ENCODE data around the gene ANK3.

The ANK3 gene

GRCh38 chr10:60419249-60419648 is 29.6 kb upstream of the ANK3 start:
- no peaks in the 10 kb centered on the region for H3K9me2 ChIP-seq (replicated peaks; ENCODE audit: insufficient read depth, low read length)
- no peaks in the 10 kb centered on the region for H3K79me2 ChIP-seq (ENCODE audit: low read length)
- DNase-seq = no peak
- no peak overlapping the region for H3K4me3 ChIP-seq (ENCODE audit: low read length)
- no peaks in the 10 kb centered on the region for H3K9me3 ChIP-seq (replicated peaks; ENCODE audit: insufficient read depth, low read length)
- no peaks in the 10 kb centered on the region for H3K27me3 ChIP-seq (replicated peaks; ENCODE audit: insufficient read depth, low read length)
- no peaks in the 10 kb centered on the region for H3K36me3 ChIP-seq (replicated peaks; ENCODE audit: insufficient read depth, low read length)
- no peak overlapping the region for H3K9ac ChIP-seq (ENCODE audit: low read length)
- no peaks in the 10 kb centered on the region for H4K20me1 ChIP-seq (ENCODE audit: insufficient read depth, low read length)
- no peak overlapping the region for H3K4me2 ChIP-seq (ENCODE audit: low read depth, low read length)
- H2AFZ ChIP-seq (ENCODE audit: low read length) = no peak overlapping the region
- H3K4me1 ChIP-seq (ENCODE audit: low read length) = no peaks in the 10 kb centered on the region
- H3F3A ChIP-seq (ENCODE audit: insufficient read depth, low read length) = no peaks in the 10 kb centered on the region
- TF ChIP-seq EZH2phosphoT487 (IDR thresholded peaks at IDR 0.05; ENCODE audit: low read length) = no peak
- no peak for TF ChIP-seq EZH2 (optimal IDR thresholded peaks at IDR 0.05; ENCODE audit: low read depth, low read length)
- TF ChIP-seq CTCF (IDR thresholded peaks at IDR 0.05; ENCODE audit: low read length) = no peak
- no peak overlapping the region for H3K27ac ChIP-seq (ENCODE audit: low read length)

DNA sequence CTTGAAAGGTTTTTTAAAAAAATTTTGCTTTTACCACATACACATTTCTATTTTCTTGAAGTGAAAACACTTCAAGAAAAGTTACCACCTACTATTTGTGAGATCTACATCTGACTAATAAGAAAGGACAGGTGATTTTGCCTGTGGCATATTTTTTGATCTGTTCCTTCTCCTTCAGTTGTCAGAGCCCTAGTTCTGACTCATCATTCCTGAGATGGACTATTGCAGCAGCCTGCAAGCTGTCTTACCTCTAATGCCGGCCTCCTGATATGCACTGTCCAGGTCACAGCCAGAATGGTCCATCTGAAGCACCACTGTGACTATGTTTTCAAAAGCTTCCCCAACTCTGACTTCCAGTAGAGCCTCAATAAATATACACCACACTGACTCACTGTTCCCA is 28.2 kb upstream of the ANK3 start:
- no peaks in the 10 kb centered on the region for H3K4me1 ChIP-seq (ENCODE audit: low read length)

DNA sequence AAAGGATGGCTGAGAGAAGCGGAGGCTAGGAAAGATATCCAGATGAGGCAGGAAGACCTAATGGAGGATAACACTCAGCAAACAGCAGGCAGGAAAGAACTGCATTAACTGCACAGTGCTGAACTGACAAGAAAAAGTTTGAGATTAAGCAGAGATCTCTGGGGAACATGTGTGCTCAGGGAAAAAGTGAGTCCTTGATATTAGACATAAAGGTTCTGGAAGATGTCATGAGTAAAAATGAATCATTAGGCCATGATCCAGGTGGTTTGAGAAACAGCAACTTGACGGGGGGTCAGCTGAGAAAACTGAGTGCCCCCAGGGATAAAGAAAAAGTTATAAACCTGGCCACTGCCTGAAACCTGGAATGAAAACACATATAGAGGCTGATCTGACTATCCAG is 27.3 kb upstream of the ANK3 start:
- no peaks in the 10 kb centered on the region for H3K36me3 ChIP-seq (replicated peaks; ENCODE audit: insufficient read depth, low read length)
- no peaks in the 10 kb centered on the region for H3K9me2 ChIP-seq (replicated peaks; ENCODE audit: insufficient read depth, low read length)
- TF ChIP-seq CTCF (IDR thresholded peaks at IDR 0.05; ENCODE audit: low read length) (no peak), EZH2phosphoT487 (IDR thresholded peaks at IDR 0.05; ENCODE audit: low read length) (no peak), EZH2 (optimal IDR thresholded peaks at IDR 0.05; ENCODE audit: low read depth, low read length) (no peak)
- H3F3A ChIP-seq (ENCODE audit: insufficient read depth, low read length) = no peaks in the 10 kb centered on the region
- no peaks in the 10 kb centered on the region for H3K4me1 ChIP-seq (ENCODE audit: low read length)
- H2AFZ ChIP-seq (ENCODE audit: low read length) = no peak overlapping the region
- H3K79me2 ChIP-seq (ENCODE audit: low read length) = no peaks in the 10 kb centered on the region
- no peaks in the 10 kb centered on the region for H4K20me1 ChIP-seq (ENCODE audit: insufficient read depth, low read length)
- H3K27ac ChIP-seq (ENCODE audit: low read length) = no peak overlapping the region
- no peak overlapping the region for H3K4me3 ChIP-seq (ENCODE audit: low read length)
- H3K27me3 ChIP-seq (replicated peaks; ENCODE audit: insufficient read depth, low read length) = no peaks in the 10 kb centered on the region
- H3K4me2 ChIP-seq (ENCODE audit: low read depth, low read length) = no peak overlapping the region
- no peak for DNase-seq
- H3K9me3 ChIP-seq (replicated peaks; ENCODE audit: insufficient read depth, low read length) = no peaks in the 10 kb centered on the region
- no peak overlapping the region for H3K9ac ChIP-seq (ENCODE audit: low read length)

More for the DNA sequence above, 28.2 kb upstream of the ANK3 start:
- Histone ChIP-seq H3K27me3 (replicated peaks; ENCODE audit: insufficient read depth, low read length) (no peaks in the 10 kb centered on the region), H3K36me3 (replicated peaks; ENCODE audit: insufficient read depth, low read length) (no peaks in the 10 kb centered on the region), H2AFZ (ENCODE audit: low read length) (no peak overlapping the region), H3K9me2 (replicated peaks; ENCODE audit: insufficient read depth, low read length) (no peaks in the 10 kb centered on the region), H3K79me2 (ENCODE audit: low read length) (no peaks in the 10 kb centered on the region), H3K4me3 (ENCODE audit: low read length) (no peak overlapping the region), H3K9ac (ENCODE audit: low read length) (no peak overlapping the region), H4K20me1 (ENCODE audit: insufficient read depth, low read length) (no peaks in the 10 kb centered on the region), H3K9me3 (replicated peaks; ENCODE audit: insufficient read depth, low read length) (no peaks in the 10 kb centered on the region), H3K4me2 (ENCODE audit: low read depth, low read length) (no peak overlapping the region), H3K27ac (ENCODE audit: low read length) (no peak overlapping the region), H3F3A (ENCODE audit: insufficient read depth, low read length) (no peaks in the 10 kb centered on the region)
- TF ChIP-seq EZH2phosphoT487 (IDR thresholded peaks at IDR 0.05; ENCODE audit: low read length) = no peak
- no peak for TF ChIP-seq CTCF (IDR thresholded peaks at IDR 0.05; ENCODE audit: low read length)
- TF ChIP-seq EZH2 (optimal IDR thresholded peaks at IDR 0.05; ENCODE audit: low read depth, low read length) = no peak
- no peak for DNase-seq

All from MM.1S (cell line).